Measurements from ENCODE around the gene PCDHA2. TPM values are rescaled to one million over a fixed set of nuclear protein-coding genes. Genes with fewer than 3 reads are reported as not detected.
"Not testable (repeated sequence)": the region's sequence is repeated elsewhere in the genome, so short reads cannot be mapped to it uniquely, and the experiment has no call there.

The PCDHA2 gene
- total RNA-seq, 2 experiments from 2014 or later, result not detected

GRCh38 chr5:140827704-140828361, 33.2 kb downstream of the PCDHA2 start, which contains the start of gene PCDHA6:
TSS of gene PCDHA6 (plus strand) at chr5:140827960. CDS start at chr5:140828092, 132 bp downstream.
- Mint-ChIP-seq H3K27me3 (peaks cover 2% of the 10 kb centered on the region), H3K4me3 (no peak within 1 kb of the TSS), H3K4me1 (no peaks in the 10 kb centered on the region), H3K36me3 (ENCODE audit: low read depth) (no peaks in the 10 kb centered on the region), H3K27ac (no peak within 1 kb of the TSS), H3K9me3 (peaks cover 15% of the 10 kb centered on the region)
- POLR2A ChIA-PET, result no interaction called here
- no peak for DNase-seq
- CTCF ChIA-PET, result interaction anchor here (1.5 kb wide), 1 partner anchor 14 kb away, joined by 4 read pairs; no protein-coding TSS in a partner anchor

GRCh38 chr5:140828362-140828737, 33.7 kb downstream of the PCDHA2 start:
- ChIA-PET CTCF (interaction anchor here (1.5 kb wide), 1 partner anchor 13 kb away, joined by 4 read pairs; no protein-coding TSS in a partner anchor), POLR2A (no interaction called here)
- no peak for DNase-seq
- Mint-ChIP-seq H3K27me3 (peaks cover 2% of the 10 kb centered on the region), H3K36me3 (ENCODE audit: low read depth) (no peaks in the 10 kb centered on the region), H3K9me3 (peaks cover 14% of the 10 kb centered on the region), H3K4me1 (no peaks in the 10 kb centered on the region), H3K27ac (no peak overlapping the region), H3K4me3 (no peak overlapping the region)

- H3K4me3 Mint-ChIP-seq; POLR2A ChIA-PET; H3K4me1 Mint-ChIP-seq; H3K36me3 Mint-ChIP-seq (ENCODE audit: low read depth); H3K27me3 Mint-ChIP-seq; H3K27ac Mint-ChIP-seq; DNase-seq: not testable (repeated sequence)
- CTCF ChIA-PET, result interaction anchor here (1.5 kb wide), 1 partner anchor 12 kb away, joined by 4 read pairs; no protein-coding TSS in a partner anchor
- peaks cover 16% of the 10 kb centered on the region for H3K9me3 Mint-ChIP-seq
Measured at GRCh38 chr5:140829511-140830501, 35.2 kb downstream of the PCDHA2 start.

- Mint-ChIP-seq H3K36me3 (ENCODE audit: low read depth) (no peaks in the 10 kb centered on the region), H3K4me1 (no peaks in the 10 kb centered on the region), H3K9me3 (peaks cover 6% of the 10 kb centered on the region), H3K27ac (no peak within 1 kb of the TSS), H3K27me3 (peaks cover 2% of the 10 kb centered on the region), H3K4me3 (no peak within 1 kb of the TSS)
- CTCF ChIA-PET, result no interaction called here
- DNase-seq, result no peak
- POLR2A ChIA-PET, result no interaction called here
Measured at GRCh38 chr5:140833993-140834392, 39.3 kb downstream of the PCDHA2 start, which contains the start of gene PCDHA7. TSS of gene PCDHA7 (plus strand) at chr5:140834269. CDS start at chr5:140834384, 115 bp downstream.

- H3K4me1 Mint-ChIP-seq; H3K27ac Mint-ChIP-seq; H3K27me3 Mint-ChIP-seq; CTCF ChIA-PET; H3K36me3 Mint-ChIP-seq (ENCODE audit: low read depth); H3K9me3 Mint-ChIP-seq; H3K4me3 Mint-ChIP-seq; DNase-seq; POLR2A ChIA-PET: not testable (repeated sequence)
Measured at GRCh38 chr5:140834439-140835008, 39.9 kb downstream of the PCDHA2 start.

GRCh38 chr5:140835622-140836510, 41.2 kb downstream of the PCDHA2 start:
- Mint-ChIP-seq H3K36me3 (ENCODE audit: low read depth) (no peaks in the 10 kb centered on the region), H3K27me3 (peaks cover 2% of the 10 kb centered on the region), H3K4me3 (no peak overlapping the region), H3K4me1 (no peaks in the 10 kb centered on the region), H3K9me3 (peaks cover 13% of the 10 kb centered on the region), H3K27ac (no peak overlapping the region)
- no peak for DNase-seq
- POLR2A ChIA-PET, result no interaction called here
- CTCF ChIA-PET, result no interaction called here

- peak within 1 kb of the TSS; percentile 22 for H3K4me3 Mint-ChIP-seq
- CTCF ChIA-PET, result interaction anchor here (1.0 to 1.1 kb wide), 4 partner anchors 12 to 556 kb away, joined by 3 to 4 read pairs (median 3); partner anchors contain the start of gene PCDHGB5
- H3K27ac Mint-ChIP-seq, result no peak within 1 kb of the TSS
- DNase-seq, result no peak
- H3K4me1 Mint-ChIP-seq, result no peaks in the 10 kb centered on the region
- H3K9me3 Mint-ChIP-seq, result peaks cover 18% of the 10 kb centered on the region
- no peaks in the 10 kb centered on the region for H3K27me3 Mint-ChIP-seq
- H3K36me3 Mint-ChIP-seq (ENCODE audit: low read depth), result no peaks in the 10 kb centered on the region
- POLR2A ChIA-PET, result no interaction called here
Measured at GRCh38 chr5:140840978-140841962, 46.6 kb downstream of the PCDHA2 start, which contains the start of gene PCDHA8. TSS of gene PCDHA8 (plus strand) at chr5:140841187. CDS start at chr5:140841322, 135 bp downstream.

- ChIA-PET POLR2A (no interaction called here), CTCF (no interaction called here)
- no peak overlapping the region for H3K4me3 Mint-ChIP-seq
- H3K27ac Mint-ChIP-seq, result no peak overlapping the region
- H3K27me3 Mint-ChIP-seq, result peaks cover 2% of the 10 kb centered on the region
- DNase-seq, result no peak
- H3K4me1 Mint-ChIP-seq, result no peaks in the 10 kb centered on the region
- H3K36me3 Mint-ChIP-seq (ENCODE audit: low read depth), result no peaks in the 10 kb centered on the region
- H3K9me3 Mint-ChIP-seq, result peaks cover 28% of the 10 kb centered on the region
Measured at GRCh38 chr5:140842798-140843733, 48.4 kb downstream of the PCDHA2 start.
